Skeletal muscle satellite cell (primary cell): Measurements from ENCODE around the gene TECR.
"Not testable (repeated sequence)": the region's sequence is repeated elsewhere in the genome, so short reads cannot be mapped to it uniquely, and the experiment has no call there.

Source experiments
- H3K27me3 ChIP-seq: 2 replicates; pipeline ENCODE4 v1.7.0; 2013; ENCODE audit warnings: low read length; ENCODE audit not compliant: control insufficient read depth, insufficient read depth
- H3K36me3 ChIP-seq: 2 replicates; pipeline ENCODE4 v1.7.0; 2013; ENCODE audit warnings: mild to moderate bottlenecking, control low read depth, low read length; ENCODE audit not compliant: insufficient read depth
- H3K4me1 ChIP-seq: 2 replicates; pipeline ENCODE4 v1.7.0; 2013; ENCODE audit warnings: low read length; ENCODE audit not compliant: control insufficient read depth, insufficient read depth
- H3K4me2 ChIP-seq: 2 replicates; pipeline ENCODE4 v1.7.0; 2013; ENCODE audit warnings: mild to moderate bottlenecking, low read length
- H3K4me3 ChIP-seq: 2 replicates; pipeline ENCODE4 v1.7.0; 2013; ENCODE audit warnings: low read length
- H3K9ac ChIP-seq: 2 replicates; pipeline ENCODE4 v1.7.0; 2013; ENCODE audit warnings: mild to moderate bottlenecking, low read depth, low read length, moderate library complexity
- H3K9me3 ChIP-seq: replicated peaks from 2 replicates; pipeline ENCODE4 v1.7.0; 2013; ENCODE audit warnings: mild to moderate bottlenecking, control low read depth, low read length

Gene TECR

GRCh38 chr19:14525729-14526128 is 3.7 kb upstream of the TECR start:
- H3K4me1 ChIP-seq: peaks cover 13% of the 10 kb centered on the region
- H3K4me2 ChIP-seq: no peak overlapping the region
- H3K36me3 ChIP-seq: no peaks in the 10 kb centered on the region
- H3K9me3 ChIP-seq: no peaks in the 10 kb centered on the region
- no peak overlapping the region for H3K4me3 ChIP-seq
- no peaks in the 10 kb centered on the region for H3K27me3 ChIP-seq
- no peak overlapping the region for H3K9ac ChIP-seq

- Histone ChIP-seq H3K4me3 (no peak overlapping the region), H3K27me3 (no peaks in the 10 kb centered on the region), H3K9me3 (no peaks in the 10 kb centered on the region), H3K4me1 (peaks cover 13% of the 10 kb centered on the region), H3K9ac (no peak overlapping the region), H3K36me3 (no peaks in the 10 kb centered on the region), H3K4me2 (no peak overlapping the region)
Observed at GRCh38 chr19:14526423-14526822, 3.0 kb upstream of the TECR start.

- no peaks in the 10 kb centered on the region for H3K36me3 ChIP-seq
- H3K9ac ChIP-seq: peak overlapping the region; percentile 69
- H3K9me3 ChIP-seq: no peaks in the 10 kb centered on the region
- H3K27me3 ChIP-seq: no peaks in the 10 kb centered on the region
- H3K4me3 ChIP-seq: peak overlapping the region; percentile 81
- peaks cover 13% of the 10 kb centered on the region for H3K4me1 ChIP-seq
- H3K4me2 ChIP-seq: peak overlapping the region; percentile 87
Observed at GRCh38 chr19:14528419-14529253, 758 bp upstream of the TECR start.

GRCh38 chr19:14530005-14530348 is 583 bp downstream of the TECR start:
- peaks cover 13% of the 10 kb centered on the region for H3K4me1 ChIP-seq
- peak overlapping the region; percentile 94 for H3K4me3 ChIP-seq
- no peaks in the 10 kb centered on the region for H3K36me3 ChIP-seq
- H3K27me3 ChIP-seq: no peaks in the 10 kb centered on the region
- no peaks in the 10 kb centered on the region for H3K9me3 ChIP-seq
- H3K9ac ChIP-seq: peak overlapping the region; percentile 82
- H3K4me2 ChIP-seq: peak overlapping the region; percentile 91

GRCh38 chr19:14530506-14530905 is 1.1 kb downstream of the TECR start:
- Histone ChIP-seq H3K36me3 (no peaks in the 10 kb centered on the region), H3K4me2 (peak overlapping the region; percentile 91), H3K9ac (peak overlapping the region; percentile 82), H3K9me3 (no peaks in the 10 kb centered on the region), H3K4me1 (peaks cover 13% of the 10 kb centered on the region), H3K4me3 (peak overlapping the region; percentile 94), H3K27me3 (no peaks in the 10 kb centered on the region)

- H3K4me1 ChIP-seq: peaks cover 5% of the 10 kb centered on the region
- no peak overlapping the region for H3K9ac ChIP-seq
- H3K36me3 ChIP-seq: no peaks in the 10 kb centered on the region
- no peaks in the 10 kb centered on the region for H3K27me3 ChIP-seq
- no peaks in the 10 kb centered on the region for H3K9me3 ChIP-seq
- H3K4me3 ChIP-seq: no peak overlapping the region
- H3K4me2 ChIP-seq: no peak overlapping the region
Observed at GRCh38 chr19:14533450-14533849, 4.1 kb downstream of the TECR start.

- Histone ChIP-seq H3K27me3 (no peaks in the 10 kb centered on the region), H3K9ac (no peak overlapping the region), H3K4me3 (no peak overlapping the region), H3K4me2 (no peak overlapping the region), H3K36me3 (no peaks in the 10 kb centered on the region), H3K4me1 (no peaks in the 10 kb centered on the region), H3K9me3 (no peaks in the 10 kb centered on the region)
Observed at GRCh38 chr19:14536926-14537692, 7.7 kb downstream of the TECR start.

GRCh38 chr19:14540741-14541525 is 11.5 kb downstream of the TECR start:
- Histone ChIP-seq H3K9me3 (no peaks in the 10 kb centered on the region), H3K4me2 (no peak overlapping the region), H3K36me3 (no peaks in the 10 kb centered on the region), H3K27me3 (no peaks in the 10 kb centered on the region), H3K4me1 (peaks cover 14% of the 10 kb centered on the region), H3K4me3 (no peak overlapping the region), H3K9ac (no peak overlapping the region)

- not testable (repeated sequence) for H3K36me3 ChIP-seq, H3K9ac ChIP-seq, H3K4me3 ChIP-seq, H3K4me2 ChIP-seq, H3K9me3 ChIP-seq, H3K27me3 ChIP-seq
- H3K4me1 ChIP-seq: peaks cover 15% of the 10 kb centered on the region
Observed at GRCh38 chr19:14541979-14542378, 12.6 kb downstream of the TECR start.

GRCh38 chr19:14542711-14543328 is 13.4 kb downstream of the TECR start:
- H3K4me3 ChIP-seq: no peak overlapping the region
- no peak overlapping the region for H3K9ac ChIP-seq
- peaks cover 15% of the 10 kb centered on the region for H3K4me1 ChIP-seq
- no peaks in the 10 kb centered on the region for H3K36me3 ChIP-seq
- H3K27me3 ChIP-seq: no peaks in the 10 kb centered on the region
- H3K9me3 ChIP-seq: no peaks in the 10 kb centered on the region
- no peak overlapping the region for H3K4me2 ChIP-seq

GRCh38 chr19:14544047-14544446 is 14.7 kb downstream of the TECR start:
- no peaks in the 10 kb centered on the region for H3K9me3 ChIP-seq
- no peaks in the 10 kb centered on the region for H3K36me3 ChIP-seq
- H3K9ac ChIP-seq: no peak overlapping the region
- H3K27me3 ChIP-seq: no peaks in the 10 kb centered on the region
- no peak overlapping the region for H3K4me3 ChIP-seq
- peaks cover 15% of the 10 kb centered on the region for H3K4me1 ChIP-seq
- no peak overlapping the region for H3K4me2 ChIP-seq
